Mesenchymal stem cell (in vitro differentiated cells and primary cell): Measurements from ENCODE around the gene SIDT1. TPM values are rescaled to one million over a fixed set of nuclear protein-coding genes. Genes with fewer than 3 reads are reported as not detected.

Source experiments
- DNase-seq: peaks from one replicate; pipeline ENCODE4 v3.0.0-alpha.2; 2013
- H2AFZ ChIP-seq: one replicate; pipeline ENCODE4 v1.6.1; 2013; ENCODE audit warnings: low read depth, mild to moderate bottlenecking, control low read depth, inconsistent platforms, low read length, moderate library complexity
- H2AK5ac ChIP-seq: 2 replicates; pipeline ENCODE4 v1.6.1; 2013; ENCODE audit warnings: low read length, moderate library complexity, mild to moderate bottlenecking, inconsistent platforms; ENCODE audit not compliant: severe bottlenecking
- H2BK120ac ChIP-seq: one replicate; pipeline ENCODE4 v1.6.1; 2013; ENCODE audit warnings: low read depth, mild to moderate bottlenecking, inconsistent platforms, low read length, moderate library complexity
- H2BK12ac ChIP-seq, 2 experiments: one replicate each; pipeline ENCODE4 v1.6.1; 2013; ENCODE audit warnings: inconsistent platforms in 2 of 2, low read length in 2 of 2, mild to moderate bottlenecking in 2 of 2, moderate library complexity in 2 of 2, control low read depth in 1 of 2
- H2BK15ac ChIP-seq: one replicate; pipeline ENCODE4 v1.6.1; 2013; ENCODE audit warnings: mild to moderate bottlenecking, low read depth, inconsistent platforms; ENCODE audit not compliant: poor library complexity, severe bottlenecking
- H2BK5ac ChIP-seq: 2 replicates; pipeline ENCODE4 v1.6.1; 2013; ENCODE audit warnings: low read depth, mild to moderate bottlenecking, low read length, control low read depth, inconsistent platforms; ENCODE audit not compliant: poor library complexity, severe bottlenecking
- H3K14ac ChIP-seq, 2 experiments: one replicate each; pipeline ENCODE4 v1.6.1; 2013; ENCODE audit warnings: inconsistent platforms in 2 of 2, low read length in 2 of 2, control low read depth in 1 of 2, mild to moderate bottlenecking in 1 of 2, moderate library complexity in 1 of 2
- H3K18ac ChIP-seq, 2 experiments: one replicate each; pipeline ENCODE4 v1.6.1; 2013; ENCODE audit warnings: inconsistent platforms in 2 of 2, low read length in 2 of 2, control low read depth in 1 of 2, low read depth in 1 of 2, mild to moderate bottlenecking in 1 of 2
- H3K23ac ChIP-seq, 2 experiments: one replicate each; pipeline ENCODE4 v1.6.1; 2013; ENCODE audit warnings: inconsistent platforms in 2 of 2, low read length in 2 of 2, mild to moderate bottlenecking in 2 of 2, moderate library complexity in 2 of 2, control low read depth in 1 of 2
- H3K27ac ChIP-seq: 2 replicates; pipeline ENCODE4 v1.5.1; 2013; ENCODE audit warnings: mild to moderate bottlenecking, moderate library complexity, low read length, control low read depth, inconsistent platforms; ENCODE audit not compliant: poor library complexity, severe bottlenecking
- H3K27me3 ChIP-seq, 2 experiments: 2 replicates each; pipeline versions ENCODE4 v1.6.1 to v1.7.0; 2013; ENCODE audit warnings: low read length in 2 of 2, mild to moderate bottlenecking in 2 of 2, moderate library complexity in 2 of 2, control low read depth in 1 of 2, inconsistent platforms in 1 of 2; ENCODE audit not compliant: control insufficient read depth in 1 of 2, insufficient read depth in 1 of 2
- H3K36me3 ChIP-seq, 2 experiments: 2 replicates each; pipeline versions ENCODE4 v1.6.1 to v1.7.0; 2013; ENCODE audit warnings: low read length in 2 of 2, control low read depth in 1 of 2, inconsistent platforms in 1 of 2, low read depth in 1 of 2, mild to moderate bottlenecking in 1 of 2; ENCODE audit not compliant: insufficient read depth in 2 of 2, control insufficient read depth in 1 of 2
- H3K4ac ChIP-seq, 2 experiments: one replicate each; pipeline ENCODE4 v1.6.1; 2013; ENCODE audit warnings: inconsistent platforms in 2 of 2, low read length in 2 of 2, mild to moderate bottlenecking in 2 of 2, moderate library complexity in 2 of 2, control low read depth in 1 of 2, low read depth in 1 of 2
- H3K4me1 ChIP-seq: 2 replicates; pipeline ENCODE4 v1.6.1; 2013; ENCODE audit warnings: low read depth, low read length, control low read depth; ENCODE audit not compliant: control insufficient read depth, insufficient read depth
- H3K4me2 ChIP-seq: 2 replicates; pipeline ENCODE4 v1.6.1; 2013; ENCODE audit warnings: low read length, mild to moderate bottlenecking, inconsistent platforms; ENCODE audit not compliant: poor library complexity, severe bottlenecking
- H3K4me3 ChIP-seq, 2 experiments: 2 replicates each; pipeline versions ENCODE4 v1.5.1 to v1.7.0; 2013; ENCODE audit warnings: low read length in 2 of 2, mild to moderate bottlenecking in 2 of 2, control low read depth in 1 of 2, low read depth in 1 of 2; ENCODE audit not compliant: insufficient read depth in 1 of 2
- H3K79me1 ChIP-seq: replicated peaks from 2 replicates; pipeline ENCODE4 v1.6.1; 2013; ENCODE audit warnings: mild to moderate bottlenecking, control low read depth, low read length, inconsistent platforms; ENCODE audit not compliant: poor library complexity, severe bottlenecking
- H3K9ac ChIP-seq: 2 replicates; pipeline ENCODE4 v1.7.0; 2013; ENCODE audit warnings: mild to moderate bottlenecking, low read length, moderate library complexity
- H3K9me3 ChIP-seq: 2 replicates; pipeline ENCODE4 v1.7.0; 2013; ENCODE audit warnings: mild to moderate bottlenecking, low read length; ENCODE audit not compliant: control insufficient read depth
- H4K8ac ChIP-seq: one replicate; pipeline ENCODE4 v1.6.1; 2013; ENCODE audit warnings: inconsistent platforms, mild to moderate bottlenecking, low read length, moderate library complexity
- H4K91ac ChIP-seq: one replicate; pipeline ENCODE4 v1.6.1; 2013; ENCODE audit warnings: mild to moderate bottlenecking, low read length, inconsistent platforms
- WGBS: methylation state at CpG from one replicate; pipeline ENCODE4 v1.1.7; 2013; ENCODE audit warnings: mixed read lengths; 5-methylcytosine and 5-hydroxymethylcytosine counted together
- polyA plus RNA-seq, 2 experiments: library from polyadenylated mRNA; stranded (reverse); fragments of 200-250 nt; gene quantifications; one replicate each; pipeline ENCODE4 v1.2.3, GENCODE V29; 2013

SIDT1 gene
- not detected for polyA plus RNA-seq (2013, experiment 1 of 2)
- polyA plus RNA-seq (2013, experiment 2 of 2), result not detected

DNA sequence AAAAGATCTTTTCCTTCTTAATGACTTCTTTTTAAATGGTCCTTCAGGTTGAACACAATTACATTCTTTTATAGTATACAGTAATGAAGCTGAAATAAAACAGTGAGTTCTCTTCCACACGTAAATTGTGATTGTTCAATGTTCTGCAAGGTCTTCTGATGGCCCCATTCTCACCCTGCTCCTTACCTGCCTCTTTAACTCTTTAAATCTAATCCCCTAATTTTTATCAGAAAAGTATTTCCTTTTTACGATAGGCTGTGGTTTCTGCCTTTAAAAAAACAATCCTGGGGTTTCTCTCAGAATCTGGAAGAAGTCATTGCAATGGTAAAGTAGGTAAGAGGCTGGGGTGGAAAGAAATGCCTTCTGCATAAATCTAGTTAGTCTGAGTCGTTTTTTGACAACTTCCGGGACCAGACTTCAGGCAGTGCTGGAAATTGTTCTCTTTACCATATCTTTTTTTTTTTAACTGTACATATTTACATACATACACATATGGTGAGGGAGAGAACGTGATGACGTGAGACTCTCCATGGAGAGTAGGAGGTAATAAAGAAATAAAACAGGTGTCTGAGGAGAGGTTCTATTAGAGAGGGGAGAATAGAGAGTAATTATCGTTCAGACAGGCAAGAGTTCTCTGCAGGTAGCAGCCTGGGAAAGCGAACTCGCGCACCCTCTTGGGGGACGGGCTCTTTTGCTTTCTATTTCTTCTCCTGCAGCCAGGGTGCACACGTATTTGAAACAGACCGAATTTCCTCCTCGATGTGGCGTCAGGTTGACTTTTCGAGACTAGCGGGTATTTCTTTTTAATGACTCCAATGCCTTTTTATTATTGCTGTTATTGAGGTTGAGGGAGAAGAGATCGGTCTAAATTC is at the start of gene SIDT1:
SIDT1 (plus strand) TSS at position 730 of the 872 bp plus-strand sequence. CDS start 467 bp downstream, outside the sequence.
- no peak within 1 kb of the TSS for H3K27ac ChIP-seq
- H2BK15ac ChIP-seq, result no peak within 1 kb of the TSS
- peaks cover 11% of the 10 kb centered on the region for H3K4me1 ChIP-seq
- peak within 1 kb of the TSS; percentile 29 for H3K9ac ChIP-seq
- no peak within 1 kb of the TSS for H2AK5ac ChIP-seq
- whole genome bisulfite sequencing, result 22% methylated on average over 15 of the region's 18 CpGs
- peak within 1 kb of the TSS; percentile 100 for H3K4me2 ChIP-seq
- no peak within 1 kb of the TSS for H2BK5ac ChIP-seq
- no peak within 1 kb of the TSS for H3K14ac ChIP-seq
- H4K8ac ChIP-seq, result no peak within 1 kb of the TSS
- no peak within 1 kb of the TSS for H2BK120ac ChIP-seq
- no peaks in the 10 kb centered on the region for H3K36me3 ChIP-seq
- peak within 1 kb of the TSS in 1 of 2 experiments; percentile 83 for H3K23ac ChIP-seq
- no peak within 1 kb of the TSS for H3K4ac ChIP-seq
- H3K27me3 ChIP-seq, result peaks cover 78 to 91% of the 10 kb centered on the region in 2 experiments
- no peak within 1 kb of the TSS for H2BK12ac ChIP-seq
- no peak within 1 kb of the TSS for H4K91ac ChIP-seq
- no peak within 1 kb of the TSS for H3K18ac ChIP-seq
- H3K9me3 ChIP-seq, result no peaks in the 10 kb centered on the region
- peak within 1 kb of the TSS; percentile 52 to 76 for H3K4me3 ChIP-seq
- DNase-seq, result peak; percentile 34
- H2AFZ ChIP-seq, result peak within 1 kb of the TSS; percentile 65
- H3K79me1 ChIP-seq, result no peaks in the 10 kb centered on the region

GRCh38 chr3:113485161-113485609 is 47.2 kb upstream of the SIDT1 start:
- H2BK15ac ChIP-seq, result no peak overlapping the region
- H3K79me1 ChIP-seq, result no peaks in the 10 kb centered on the region
- no peak for DNase-seq
- no peak overlapping the region for H2AFZ ChIP-seq
- H3K4ac ChIP-seq, result no peak overlapping the region
- H2BK5ac ChIP-seq, result no peak overlapping the region
- H3K18ac ChIP-seq, result no peak overlapping the region
- H3K9me3 ChIP-seq, result no peaks in the 10 kb centered on the region
- H3K23ac ChIP-seq, result no peak overlapping the region
- H4K91ac ChIP-seq, result no peak overlapping the region
- peaks cover 2% of the 10 kb centered on the region for H3K4me1 ChIP-seq
- 84% methylated on average over 8 of the region's 8 CpGs for WGBS
- H3K4me2 ChIP-seq, result no peak overlapping the region
- H3K36me3 ChIP-seq, result peaks cover 8 to 30% of the 10 kb centered on the region in 2 experiments
- no peak overlapping the region for H3K14ac ChIP-seq
- H2BK120ac ChIP-seq, result no peak overlapping the region
- H3K27me3 ChIP-seq, result no peaks in the 10 kb centered on the region
- no peak overlapping the region for H2AK5ac ChIP-seq
- peak overlapping the region; percentile 13 for H4K8ac ChIP-seq
- no peak overlapping the region for H2BK12ac ChIP-seq
- H3K27ac ChIP-seq, result no peak overlapping the region
- no peak overlapping the region for H3K4me3 ChIP-seq
- H3K9ac ChIP-seq, result no peak overlapping the region

GRCh38 chr3:113495035-113495434 is 37.3 kb upstream of the SIDT1 start:
- Histone ChIP-seq H4K8ac (no peak overlapping the region), H3K4me3 (no peak overlapping the region), H3K18ac (no peak overlapping the region), H2BK120ac (no peak overlapping the region), H2AK5ac (no peak overlapping the region), H3K27ac (no peak overlapping the region), H2BK5ac (no peak overlapping the region), H3K36me3 (peaks cover 2 to 50% of the 10 kb centered on the region in 2 experiments), H2BK15ac (no peak overlapping the region), H2AFZ (no peak overlapping the region), H3K27me3 (no peaks in the 10 kb centered on the region), H2BK12ac (no peak overlapping the region), H3K4me1 (no peaks in the 10 kb centered on the region), H3K4me2 (no peak overlapping the region), H4K91ac (no peak overlapping the region), H3K4ac (no peak overlapping the region), H3K23ac (no peak overlapping the region), H3K9ac (no peak overlapping the region), H3K9me3 (no peaks in the 10 kb centered on the region), H3K14ac (no peak overlapping the region), H3K79me1 (peaks cover 2% of the 10 kb centered on the region)
- DNase-seq, result peak; percentile 29
- 67% methylated on average over 2 of the region's 2 CpGs for WGBS

DNA sequence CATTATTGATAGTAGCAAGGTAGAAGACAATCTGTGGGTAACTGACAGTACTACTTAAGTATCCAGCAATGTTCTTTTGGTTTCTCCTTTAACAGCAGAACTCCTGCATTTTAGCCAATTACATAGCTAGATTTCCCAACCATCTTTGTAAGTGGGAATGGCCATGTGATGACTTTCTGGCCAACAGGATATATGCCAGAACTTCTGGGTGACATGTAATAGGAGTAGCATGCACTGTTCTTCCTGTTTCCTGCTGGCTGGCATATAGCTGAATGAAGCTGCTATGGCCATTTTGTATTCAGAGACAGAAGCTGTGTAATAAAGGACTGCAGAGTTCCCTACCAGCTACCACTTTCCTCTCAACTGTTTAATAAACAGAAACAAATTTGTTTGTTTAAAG is 35.4 kb upstream of the SIDT1 start:
- no peak overlapping the region for H3K4ac ChIP-seq

More for the DNA sequence above, 35.4 kb upstream of the SIDT1 start:
- no peaks in the 10 kb centered on the region for H3K9me3 ChIP-seq
- H2BK120ac ChIP-seq, result no peak overlapping the region
- no peak overlapping the region for H4K91ac ChIP-seq
- no peaks in the 10 kb centered on the region for H3K4me1 ChIP-seq
- H3K18ac ChIP-seq, result no peak overlapping the region
- H3K4me2 ChIP-seq, result no peak overlapping the region
- no peak overlapping the region for H3K9ac ChIP-seq
- H4K8ac ChIP-seq, result peak overlapping the region; percentile 60
- H3K27ac ChIP-seq, result no peak overlapping the region
- peak; percentile 61 for DNase-seq
- no peak overlapping the region for H2BK15ac ChIP-seq
- H2AK5ac ChIP-seq, result no peak overlapping the region
- no peak overlapping the region for H2AFZ ChIP-seq
- no peak overlapping the region for H2BK12ac ChIP-seq
- no peak overlapping the region for H3K14ac ChIP-seq
- peaks cover under 1 to 41% of the 10 kb centered on the region in 2 experiments for H3K36me3 ChIP-seq
- no peak overlapping the region for H2BK5ac ChIP-seq
- no peaks in the 10 kb centered on the region for H3K27me3 ChIP-seq
- no peak overlapping the region for H3K4me3 ChIP-seq
- H3K79me1 ChIP-seq, result peaks cover 2% of the 10 kb centered on the region
- no peak overlapping the region for H3K23ac ChIP-seq
